SKM-1 treated with dmso at 0.1 percent for 144 hours (cell line): ENCODE measurements around the gene BARHL1.

Experiments used
- DNase-seq: peaks from one replicate; lab custom pipeline; 2025; ENCODE audit not compliant: unreplicated experiment; lab: John Stamatoyannopoulos, UW

BARHL1 gene

GRCh38 chr9:132586830-132587591, 4.6 kb downstream of the BARHL1 start:
- no peak for DNase-seq

GRCh38 chr9:132587592-132587955, 5.2 kb downstream of the BARHL1 start:
- no peak for DNase-seq

GRCh38 chr9:132588098-132588497, 5.7 kb downstream of the BARHL1 start:
- no peak for DNase-seq

GRCh38 chr9:132588501-132589147, 6.2 kb downstream of the BARHL1 start:
- no peak for DNase-seq

GRCh38 chr9:132589148-132590036, 7.0 kb downstream of the BARHL1 start:
- DNase-seq: no peak

- no peak for DNase-seq
These were observed 7.6 kb downstream of the BARHL1 start for GRCh38 chr9:132590037-132590317.

- no peak for DNase-seq
These were observed 8.1 kb downstream of the BARHL1 start for GRCh38 chr9:132590318-132591182.

- no peak for DNase-seq
These were observed 8.8 kb downstream of the BARHL1 start for GRCh38 chr9:132591244-132591643.

- no peak for DNase-seq
These were observed 9.4 kb downstream of the BARHL1 start for GRCh38 chr9:132591751-132592314.

GRCh38 chr9:132592451-132592850, 10.0 kb downstream of the BARHL1 start:
- DNase-seq: no peak

GRCh38 chr9:132594412-132594811, 12.0 kb downstream of the BARHL1 start:
- no peak for DNase-seq

GRCh38 chr9:132595319-132595718, 12.9 kb downstream of the BARHL1 start:
- no peak for DNase-seq

- DNase-seq: peak; percentile 21
These were observed 13.8 kb downstream of the BARHL1 start for GRCh38 chr9:132596200-132596599.

- DNase-seq: peak; percentile 65
These were observed 14.8 kb downstream of the BARHL1 start for GRCh38 chr9:132597073-132597775.

- DNase-seq: no peak
These were observed 18.0 kb downstream of the BARHL1 start for GRCh38 chr9:132600326-132600984.

GRCh38 chr9:132602207-132602606, 19.8 kb downstream of the BARHL1 start:
- DNase-seq: no peak

- DNase-seq: no peak
These were observed 23.0 kb downstream of the BARHL1 start for GRCh38 chr9:132605387-132605786.

- DNase-seq: no peak
These were observed 23.7 kb downstream of the BARHL1 start for GRCh38 chr9:132606066-132606465.

GRCh38 chr9:132609184-132609583, 26.8 kb downstream of the BARHL1 start:
- DNase-seq: no peak

GRCh38 chr9:132609829-132610228, 27.4 kb downstream of the BARHL1 start:
- DNase-seq: no peak
